Upper lobe of left lung (tissue), 6 donors: ENCODE results near the gene TPRX2. TPM values are rescaled to one million over a fixed set of nuclear protein-coding genes. Genes with fewer than 3 reads are reported as not detected.
A peak's percentile ranks its signal among the peaks of the same experiment; 100 is the strongest.
"Not testable (repeated sequence)": the region's sequence is repeated elsewhere in the genome, so short reads cannot be mapped to it uniquely, and the experiment has no call there.

ENCODE experiments used
- ATAC-seq, 2 donors: fragments of 200-7000 bp; cut with Tn5 transposase; one replicate each; pipeline ENCODE4 v1.9.1; 2022; ENCODE audit warnings: mild to moderate bottlenecking in 2 of 2, moderate library complexity in 2 of 2; ENCODE audit not compliant: low FRiP score in 2 of 2
- DNase-seq, 2 donors: peaks; one replicate each; pipeline ENCODE4 v3.0.0-alpha.2; 2019 to 2020
- H3K27ac ChIP-seq, 4 donors: fragments of 200-600 bp; sonication (generic); one replicate each; pipeline ENCODE4 v1.5.1; 2016 to 2019
- H3K27me3 ChIP-seq, 4 donors: fragments of 200-600 bp; sonication (generic); one replicate each; pipeline ENCODE4 v1.5.1; 2017 to 2019
- H3K36me3 ChIP-seq, 4 donors: fragments of 200-600 bp; sonication (generic); one replicate each; pipeline ENCODE4 v1.5.1; 2016 to 2019
- H3K4me1 ChIP-seq, 4 donors: fragments of 200-600 bp; sonication (generic); one replicate each; pipeline ENCODE4 v1.5.1; 2018 to 2019
- H3K4me3 ChIP-seq, 4 donors: fragments of 200-600 bp; sonication (generic); one replicate each; pipeline ENCODE4 v1.5.1; 2017 to 2019; ENCODE audit warnings: mild to moderate bottlenecking in 2 of 4, moderate library complexity in 1 of 4
- H3K9me3 ChIP-seq, 4 donors: fragments of 200-600 bp; sonication (generic); one replicate each; pipeline ENCODE4 v1.5.1; 2018 to 2019
- CTCF ChIP-seq, 6 experiments: fragments of 450-650 bp in 4 of 6; fragments of 200-600 bp in 2 of 6; sonication (generic) in 2 of 6; IDR thresholded peaks; one replicate each; pipeline ENCODE4 v1.5.1; 2016 to 2019; ENCODE audit warnings: antibody characterized with exemption in 6 of 6
- EP300 ChIP-seq, 4 donors: sonication (generic); formaldehyde crosslinking; IDR thresholded peaks; one replicate each; pipeline ENCODE4 v1.5.1; 2017; ENCODE audit warnings: antibody characterized with exemption in 4 of 4, control low read depth in 2 of 4
- POLR2A ChIP-seq, 4 donors: fragments of 450-650 bp; IDR thresholded peaks; one replicate each; pipeline ENCODE4 v1.5.1; 2016 to 2017; ENCODE audit warnings: antibody characterized with exemption in 4 of 4, mild to moderate bottlenecking in 2 of 4
- POLR2AphosphoS5 ChIP-seq, 2 donors: sonication (generic); formaldehyde crosslinking; IDR thresholded peaks; one replicate each; pipeline ENCODE4 v1.5.1; 2017; ENCODE audit warnings: antibody characterized with exemption in 2 of 2
- WGBS, 2 donors: methylation state at CpG; one replicate each; pipeline ENCODE4 v1.1.5; 2017 to 2018; 5-methylcytosine and 5-hydroxymethylcytosine counted together
- total RNA-seq, 6 donors: library from RNA; depleted of rRNA in 4 of 6; stranded (reverse); fragments of >200 nt in 4 of 6; gene quantifications; one replicate each; pipeline versions ENCODE4 v1.1.0 to v1.2.1, GENCODE V29; 2016 to 2021
- donor health status: DM: no; HTN: no; CAD: no; lungs with moderate emphysema.
- donor health status: DM: no; HTN: yes; CAD: no; lungs with severe emphysema.

The TPRX2 gene
- total RNA-seq, 6 donors from 2014 or later: not detected

- Histone ChIP-seq H3K27ac (no peak overlapping the region), H3K36me3 (no peaks in the 10 kb centered on the region), H3K27me3 (no peaks in the 10 kb centered on the region), H3K9me3 (peaks cover 0 to 10% (median 0%) of the 10 kb centered on the region in 4 donors), H3K4me1 (peaks cover 0 to 4% (median 0%) of the 10 kb centered on the region in 4 donors), H3K4me3 (no peak overlapping the region)
- ATAC-seq (no peak), DNase-seq (no peak)
- no peak for TF ChIP-seq EP300 (IDR thresholded peaks at IDR 0.05)
- TF ChIP-seq POLR2A (IDR thresholded peaks at IDR 0.05): no peak
- 74 to 96% methylated on average over 4 of the region's 4 CpGs for WGBS, 2 donors
These were observed 37.0 kb downstream of the TPRX2 start for GRCh38 chr19:47896019-47896418.

GRCh38 chr19:47896773-47897172 lies 37.7 kb downstream of the TPRX2 start:
- Histone ChIP-seq H3K9me3 (peaks cover 0 to 10% (median 0%) of the 10 kb centered on the region in 4 donors), H3K36me3 (no peaks in the 10 kb centered on the region), H3K4me1 (peaks cover 0 to 4% (median 0%) of the 10 kb centered on the region in 4 donors), H3K27me3 (no peaks in the 10 kb centered on the region), H3K27ac (no peak overlapping the region), H3K4me3 (no peak overlapping the region)
- no peak for DNase-seq
- 95 to 99% methylated on average over 5 of the region's 5 CpGs for WGBS, 2 donors
- no peak for ATAC-seq
- TF ChIP-seq POLR2A (IDR thresholded peaks at IDR 0.05) (no peak), EP300 (IDR thresholded peaks at IDR 0.05) (no peak), CTCF (IDR thresholded peaks at IDR 0.05) (no peak), POLR2AphosphoS5 (IDR thresholded peaks at IDR 0.05) (no peak)

GRCh38 chr19:47897861-47898260 lies 38.8 kb downstream of the TPRX2 start:
- WGBS, 2 donors: 68 to 70% methylated on average over 9 of the region's 9 CpGs
- Histone ChIP-seq H3K4me1 (peaks cover 0 to 4% (median 0%) of the 10 kb centered on the region in 4 donors), H3K27me3 (no peaks in the 10 kb centered on the region), H3K9me3 (peaks cover 0 to 10% (median 0%) of the 10 kb centered on the region in 4 donors), H3K27ac (no peak overlapping the region), H3K36me3 (no peaks in the 10 kb centered on the region), H3K4me3 (no peak overlapping the region)
- ATAC-seq (no peak), DNase-seq (no peak)
- TF ChIP-seq CTCF (IDR thresholded peaks at IDR 0.05) (no peak), EP300 (IDR thresholded peaks at IDR 0.05) (no peak), POLR2A (IDR thresholded peaks at IDR 0.05) (no peak), POLR2AphosphoS5 (IDR thresholded peaks at IDR 0.05) (no peak)

- ATAC-seq: no peak
- Histone ChIP-seq H3K36me3 (no peaks in the 10 kb centered on the region), H3K9me3 (peaks cover 0 to 10% (median 0%) of the 10 kb centered on the region in 4 donors), H3K27me3 (no peaks in the 10 kb centered on the region), H3K4me1 (peaks cover 0 to 4% (median 0%) of the 10 kb centered on the region in 4 donors), H3K27ac (no peak overlapping the region), H3K4me3 (no peak overlapping the region)
- TF ChIP-seq POLR2AphosphoS5 (IDR thresholded peaks at IDR 0.05) (no peak), EP300 (IDR thresholded peaks at IDR 0.05) (no peak), CTCF (IDR thresholded peaks at IDR 0.05) (no peak), POLR2A (IDR thresholded peaks at IDR 0.05) (no peak)
- 95 to 98% methylated on average over 8 of the region's 8 CpGs for WGBS, 2 donors
- no peak for DNase-seq
These were observed 40.3 kb downstream of the TPRX2 start for GRCh38 chr19:47899335-47899734.

GRCh38 chr19:47901370-47901769 lies 42.3 kb downstream of the TPRX2 start:
- no peak for DNase-seq
- H3K4me1 ChIP-seq: no peaks in the 10 kb centered on the region
- 68 to 80% methylated on average over 7 of the region's 7 CpGs for WGBS, 2 donors
- H3K36me3 ChIP-seq: no peaks in the 10 kb centered on the region
- H3K9me3 ChIP-seq: peaks cover 0 to 2% (median 0%) of the 10 kb centered on the region in 4 donors
- H3K27ac ChIP-seq: no peak overlapping the region
- no peaks in the 10 kb centered on the region for H3K27me3 ChIP-seq
- TF ChIP-seq POLR2AphosphoS5 (IDR thresholded peaks at IDR 0.05): no peak
- no peak for ATAC-seq
- no peak overlapping the region for H3K4me3 ChIP-seq

- peak in 2 of 6 experiments; percentile 68 to 73 for TF ChIP-seq CTCF (IDR thresholded peaks at IDR 0.05)
- H3K36me3 ChIP-seq, H3K27ac ChIP-seq, H3K4me1 ChIP-seq, H3K4me3 ChIP-seq, ATAC-seq, H3K9me3 ChIP-seq, H3K27me3 ChIP-seq: not testable (repeated sequence)
- DNase-seq: peak in 1 of 2 donors; percentile 67
- WGBS, 2 donors: 0% methylated on average over 5 of the region's 14 CpGs
These were observed 50.3 kb downstream of the TPRX2 start for GRCh38 chr19:47909350-47909749.

- H3K27me3 ChIP-seq, ATAC-seq, H3K36me3 ChIP-seq, H3K27ac ChIP-seq, DNase-seq, H3K4me3 ChIP-seq, H3K9me3 ChIP-seq, H3K4me1 ChIP-seq: not testable (repeated sequence)
- 90 to 92% methylated on average over 1 of the region's 2 CpGs for WGBS, 2 donors
These were observed 51.2 kb downstream of the TPRX2 start for GRCh38 chr19:47910191-47910590.
